GM18909 (cell line): ENCODE data around the gene ARHGAP19.

Source experiments
- ATAC-seq: cut with Tn5 transposase; IDR thresholded peaks from one replicate; pipeline ENCODE4 v1.9.1; 2021; ENCODE audit warnings: mild to moderate bottlenecking; ENCODE audit not compliant: unreplicated experiment, poor library complexity

Gene ARHGAP19

DNA sequence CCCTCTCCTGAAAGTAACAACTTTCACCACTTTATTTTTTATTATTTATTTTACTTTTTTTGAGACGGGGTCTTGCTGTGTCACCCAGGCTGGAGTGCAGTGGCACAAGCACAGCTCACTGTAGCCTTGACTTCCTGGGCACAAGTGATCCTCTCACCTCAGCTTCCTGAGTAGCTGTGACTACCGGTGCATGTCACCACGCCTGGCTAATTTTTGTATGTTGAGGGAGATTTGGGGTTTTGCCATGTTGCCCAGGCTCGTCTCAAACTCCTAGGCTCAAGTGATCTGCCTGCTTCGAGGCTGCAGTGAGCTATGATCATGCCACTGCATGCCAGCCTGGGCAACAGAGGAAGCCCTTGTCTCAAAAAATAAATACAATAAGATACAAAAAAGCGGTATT lies 91.8 kb downstream of the ARHGAP19 start:
- ATAC-seq, result peak; percentile 57

DNA sequence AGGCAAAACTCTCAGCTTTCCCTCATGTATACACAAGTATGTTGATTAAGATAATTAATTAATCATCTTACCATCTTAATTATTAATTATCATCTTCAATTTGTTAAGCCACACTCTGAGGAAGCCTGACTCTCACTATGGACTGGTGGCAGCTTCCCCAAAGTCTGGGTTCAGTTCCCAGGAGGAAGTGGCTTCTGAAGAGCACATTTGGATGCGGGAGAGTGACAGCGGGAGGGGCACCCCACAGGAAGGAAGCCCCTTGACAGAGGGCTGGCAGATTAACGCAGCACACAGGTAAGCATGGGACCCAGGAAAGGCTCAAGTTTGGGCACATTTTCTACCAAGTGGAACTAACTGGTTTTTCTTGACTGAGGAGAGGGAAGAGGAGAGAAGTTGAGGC lies 93.3 kb downstream of the ARHGAP19 start:
- no peak for ATAC-seq

DNA sequence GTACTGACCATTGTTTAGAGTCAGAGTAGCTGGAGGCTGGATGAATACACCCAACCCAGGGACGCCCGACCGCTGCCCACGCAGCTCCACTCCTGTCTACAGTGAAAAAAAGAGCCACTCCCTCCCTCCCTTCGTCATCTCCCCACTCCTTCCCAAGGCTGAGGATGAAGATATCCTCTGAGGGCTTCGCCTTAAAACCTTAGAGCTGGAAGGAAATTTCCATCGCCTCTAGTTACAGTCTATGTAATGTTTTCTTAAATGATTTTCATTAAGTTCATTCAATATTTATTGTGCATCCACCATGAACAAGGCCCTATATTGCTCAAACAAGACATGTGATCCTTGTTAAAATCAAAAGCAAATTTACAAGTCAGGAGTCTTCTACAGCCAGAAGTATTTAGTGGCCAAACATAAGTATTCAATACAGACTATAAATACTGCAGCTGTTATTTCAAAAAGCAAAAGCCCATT lies 95.4 kb downstream of the ARHGAP19 start:
- ATAC-seq, result no peak

DNA sequence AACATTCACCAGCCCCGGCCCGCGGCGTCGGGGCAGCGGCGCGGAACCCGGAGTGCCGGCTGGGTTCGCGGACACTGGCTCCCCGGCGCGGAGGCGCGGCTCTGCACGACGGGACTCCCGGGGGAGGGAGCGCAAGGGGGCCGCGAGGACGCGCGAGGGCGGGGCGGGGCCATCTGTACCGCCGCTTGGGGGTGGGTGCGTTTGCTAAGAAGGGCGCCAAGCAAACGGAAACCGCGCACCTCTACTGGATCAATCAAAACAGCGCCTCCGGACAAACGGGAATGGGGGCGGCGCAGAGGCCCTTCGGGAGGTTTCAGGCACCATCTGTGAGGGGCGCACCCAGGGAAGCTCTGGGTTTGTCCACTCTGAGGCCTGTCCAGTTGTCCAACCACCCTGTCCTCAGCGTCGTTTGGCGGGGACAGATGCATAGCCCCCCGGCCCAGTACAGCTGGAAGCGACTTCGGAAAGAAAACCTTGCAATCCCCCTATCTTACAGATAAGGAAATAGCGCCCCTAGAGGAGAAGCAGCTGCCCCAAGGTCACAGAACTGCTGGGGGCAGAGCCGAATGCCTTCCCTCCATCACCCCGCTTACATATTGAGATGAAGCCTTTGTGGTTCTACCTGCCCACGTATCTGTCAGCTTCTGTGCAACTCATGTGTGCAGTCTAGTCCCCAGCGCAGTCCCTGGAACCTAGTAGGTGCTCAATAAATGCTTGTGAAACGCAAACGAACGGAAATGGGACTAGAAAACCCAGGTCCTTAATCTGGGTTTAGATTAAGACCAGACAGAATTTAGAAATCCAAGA lies 96.0 kb downstream of the ARHGAP19 start:
- peak; percentile 59 for ATAC-seq

DNA sequence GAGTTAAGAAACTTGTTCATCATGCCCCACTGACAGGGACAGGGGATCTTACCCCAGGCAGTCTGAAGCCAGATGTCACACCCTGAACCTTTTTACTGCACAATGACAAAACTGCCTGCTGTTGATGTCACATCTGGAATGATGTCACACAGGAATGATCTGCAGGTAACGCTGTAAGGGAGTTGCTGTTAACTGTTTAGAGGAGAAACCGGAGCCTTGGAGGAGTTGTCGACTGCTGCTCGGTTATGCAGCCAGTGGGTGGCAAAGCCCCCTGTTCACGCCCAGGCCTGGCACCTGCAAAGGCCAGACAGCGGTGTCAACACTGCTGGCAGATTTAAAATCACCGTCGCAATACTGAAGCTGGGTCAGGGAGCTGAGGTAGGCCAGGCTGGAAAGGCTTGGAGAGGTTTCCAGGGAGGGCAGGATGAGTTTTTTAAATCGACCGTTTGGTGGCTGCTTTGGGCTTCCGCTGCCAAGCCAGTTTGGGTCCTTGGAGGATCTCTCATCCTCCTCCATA lies 96.7 kb downstream of the ARHGAP19 start:
- no peak for ATAC-seq

DNA sequence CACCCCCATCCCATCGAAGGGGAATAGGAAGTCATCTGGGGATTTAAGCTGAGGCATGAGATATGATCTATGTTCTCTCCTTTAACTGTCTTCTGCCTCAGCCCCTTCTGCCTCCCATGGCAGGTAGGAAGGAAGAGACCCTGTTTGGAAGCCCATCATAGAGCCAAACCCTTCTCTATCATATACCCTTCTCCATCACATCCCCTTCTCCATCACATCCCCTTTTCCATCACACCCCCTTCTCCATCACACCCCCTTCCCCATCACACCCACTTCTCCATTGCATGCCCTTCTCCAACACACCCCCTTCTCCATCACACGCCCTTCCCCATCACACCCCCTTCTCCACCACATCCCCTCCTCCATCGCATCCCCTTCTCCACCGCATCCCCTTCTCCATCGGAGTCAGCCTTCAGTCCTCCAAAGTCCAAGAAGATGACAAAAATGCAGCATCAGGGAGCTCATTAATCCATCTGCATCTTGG lies 99.4 kb downstream of the ARHGAP19 start:
- no peak for ATAC-seq

DNA sequence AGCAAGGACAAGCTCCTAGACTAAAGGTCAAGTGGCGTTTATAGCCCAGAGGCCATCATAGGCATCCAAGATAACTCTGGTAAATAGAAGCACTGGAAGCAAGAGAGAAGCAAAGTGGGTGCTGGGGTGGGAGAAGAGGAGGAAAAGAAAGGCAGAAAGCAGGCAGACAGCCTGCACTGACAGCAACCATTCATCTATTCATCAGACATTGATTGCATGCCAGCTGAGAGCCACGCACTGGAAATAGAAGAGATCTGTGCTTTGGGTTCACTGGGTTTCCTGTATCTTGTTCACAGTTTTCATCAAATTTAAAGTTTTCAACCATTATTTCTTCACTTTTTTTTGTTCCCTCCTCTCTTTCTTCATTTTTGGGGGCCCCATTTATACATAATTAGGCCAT lies 102.0 kb downstream of the ARHGAP19 start:
- no peak for ATAC-seq

DNA sequence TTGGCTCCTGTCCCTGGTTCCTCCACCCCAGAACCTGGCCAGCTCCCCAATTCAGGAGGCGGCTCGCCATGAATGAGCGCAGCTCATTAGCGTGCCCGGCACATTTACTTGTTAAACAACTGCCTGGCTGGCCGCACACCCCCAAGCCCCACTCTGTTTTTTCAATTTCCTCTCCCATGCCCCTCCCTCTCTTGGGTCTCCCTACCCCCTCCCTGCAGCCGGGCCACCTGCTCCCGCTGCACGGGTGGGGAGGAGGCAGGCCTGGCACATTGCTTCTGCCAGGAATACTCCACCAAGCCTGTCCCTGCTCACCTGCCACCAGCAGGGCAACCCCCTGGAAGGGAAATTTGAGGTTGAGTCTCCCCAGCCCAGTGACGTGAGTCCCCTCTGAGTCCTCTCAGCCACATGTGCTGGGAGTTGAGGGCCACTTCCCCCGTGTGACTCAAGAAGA lies 104.2 kb downstream of the ARHGAP19 start:
- ATAC-seq, result no peak

DNA sequence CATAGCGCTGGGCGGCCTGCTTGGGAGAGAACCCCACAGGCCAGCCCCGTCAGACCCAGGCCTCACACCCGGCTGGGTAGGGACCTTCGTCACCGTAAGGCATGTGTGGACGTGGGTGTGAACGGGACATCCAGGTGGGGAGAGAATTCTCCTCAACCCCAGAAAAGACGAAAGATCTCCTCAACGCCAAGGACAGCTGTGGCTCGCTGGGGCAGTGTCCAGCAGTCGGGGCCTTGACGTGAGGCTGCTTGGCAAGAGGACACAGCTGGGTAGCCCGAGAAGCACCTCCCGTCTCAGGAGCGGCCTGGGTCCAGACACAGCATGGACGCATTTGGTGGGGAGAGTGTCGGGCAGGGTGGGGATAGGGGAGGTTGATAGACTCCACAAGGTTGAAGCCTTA lies 105.5 kb downstream of the ARHGAP19 start:
- ATAC-seq, result no peak

DNA sequence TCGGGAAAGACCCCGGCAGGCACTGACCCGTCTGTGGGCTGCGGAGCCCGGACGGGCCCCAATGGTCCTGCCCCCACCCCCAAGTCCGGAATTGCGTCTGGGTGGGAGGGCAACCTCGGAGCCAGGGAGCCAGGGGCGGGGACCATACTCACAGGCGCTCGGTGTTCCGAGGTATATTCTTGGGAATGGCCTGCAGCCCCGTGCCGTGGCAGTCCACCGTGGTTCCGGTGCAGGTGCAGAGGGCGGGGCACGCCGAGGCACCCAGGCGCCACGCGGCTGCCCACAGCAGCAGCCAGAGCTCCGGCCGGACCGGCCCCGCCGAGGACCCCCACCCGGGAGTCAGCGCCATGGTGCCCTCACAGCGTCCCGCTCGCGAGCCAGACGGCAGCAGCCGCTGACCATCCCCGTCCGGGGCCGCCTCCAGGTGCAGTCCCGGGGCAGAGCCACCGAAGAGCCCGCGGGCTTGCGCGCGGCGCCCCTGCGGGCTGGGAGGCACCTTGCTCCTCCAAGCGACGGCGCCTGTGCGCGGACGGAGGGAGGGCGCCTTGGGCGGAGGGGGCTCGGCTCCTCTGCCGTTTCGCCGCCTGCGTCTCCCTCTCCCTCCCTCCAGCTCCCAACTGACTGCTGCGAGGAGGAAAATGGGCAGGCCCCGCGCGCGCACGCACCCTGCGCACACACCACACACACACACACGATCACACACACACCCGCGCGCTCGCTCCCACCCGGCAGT lies 106.9 kb downstream of the ARHGAP19 start, which contains the start of gene SLIT1:
TSS of gene SLIT1 (minus strand) at position 634 of the 733 bp plus-strand sequence. CDS start at position 349, 285 bp downstream.
- no peak for ATAC-seq

DNA sequence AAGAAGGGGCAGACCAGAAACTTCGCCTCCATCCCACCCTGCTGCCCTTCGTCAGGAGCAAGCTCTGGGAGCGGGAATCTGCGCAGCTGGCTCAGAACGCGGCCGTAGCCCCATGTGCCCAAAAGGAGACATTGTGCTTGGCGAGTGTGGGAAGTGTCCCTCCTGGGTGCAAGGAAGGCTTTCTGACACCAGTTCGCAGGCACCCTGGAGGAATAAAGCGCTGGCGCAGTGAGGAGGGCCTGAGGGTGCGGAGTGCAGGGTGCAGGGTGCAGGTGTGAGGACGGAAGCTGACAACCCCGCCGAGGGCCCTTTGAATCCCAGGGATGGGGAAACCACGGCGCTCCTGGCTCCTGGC lies 107.5 kb downstream of the ARHGAP19 start:
- ATAC-seq, result no peak

DNA sequence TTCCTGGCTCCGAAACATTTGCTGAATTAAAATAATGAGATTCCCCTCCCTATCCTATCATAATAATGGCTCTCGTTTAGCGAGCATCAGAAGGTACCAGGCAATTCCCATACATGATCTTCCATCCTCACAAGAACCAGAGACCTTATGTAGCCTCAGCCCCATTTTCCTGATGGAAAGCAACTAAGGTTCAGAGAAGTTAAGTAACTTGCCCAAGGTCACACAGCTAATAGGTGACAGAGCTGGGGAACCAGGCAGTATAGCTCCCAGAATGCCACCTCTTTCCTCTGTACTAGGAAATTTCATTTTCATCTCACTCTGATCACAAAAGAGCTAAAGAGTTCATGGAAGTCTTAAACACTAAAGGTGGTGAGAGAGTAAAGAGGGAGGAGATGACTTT lies 109.1 kb downstream of the ARHGAP19 start:
- no peak for ATAC-seq

DNA sequence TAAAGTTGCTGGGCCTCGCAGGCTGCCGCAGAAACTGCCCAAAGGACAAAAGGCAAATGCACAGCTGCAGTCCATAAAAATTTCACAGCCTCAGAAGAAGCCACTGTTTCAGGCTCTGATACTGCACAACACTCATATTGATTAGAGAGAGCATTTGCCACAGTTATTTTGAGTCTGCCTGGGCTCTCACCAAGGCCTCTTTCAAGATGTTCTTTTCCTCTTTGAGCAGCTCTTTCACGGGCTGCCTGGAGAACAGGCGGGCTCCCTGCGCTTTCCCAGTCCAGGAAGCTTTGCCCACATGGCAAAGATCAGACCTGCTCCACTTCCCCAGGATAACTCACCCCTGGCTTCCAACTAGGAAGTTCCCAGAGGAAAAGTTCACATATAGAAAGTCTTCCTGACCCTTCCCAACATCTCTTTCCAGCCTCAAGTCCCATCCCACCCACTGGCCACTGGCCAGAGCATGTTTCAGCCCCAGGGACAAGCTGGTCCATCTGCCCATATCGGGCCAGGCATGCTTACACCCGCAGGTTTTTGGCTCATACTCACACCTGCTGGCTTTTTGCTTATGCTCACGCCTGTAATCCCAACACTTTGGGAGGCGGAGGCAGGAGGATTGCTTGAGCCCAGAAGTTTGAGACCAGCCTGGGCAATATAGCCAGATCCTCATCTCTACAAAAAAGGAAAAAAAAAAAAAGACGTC lies 110.0 kb downstream of the ARHGAP19 start:
- ATAC-seq, result no peak

DNA sequence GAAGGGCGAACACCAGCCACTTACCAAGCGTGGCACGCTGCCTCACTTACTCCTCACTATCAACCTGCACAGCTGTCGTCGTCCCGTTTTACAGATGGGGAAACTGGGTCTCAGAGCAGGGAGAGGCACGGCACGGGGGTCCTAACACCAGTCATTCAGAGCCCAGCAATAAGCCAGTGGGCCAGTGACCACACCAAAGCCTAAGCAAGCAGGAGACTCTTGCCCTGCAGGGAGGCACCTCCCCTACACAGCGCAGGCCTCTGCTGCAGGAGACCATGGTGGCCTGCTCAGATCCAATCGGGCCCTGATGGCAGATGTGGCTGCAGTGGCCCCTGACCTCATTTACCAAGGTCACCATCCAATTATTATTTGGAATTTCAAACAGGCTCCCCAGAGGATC lies 111.5 kb downstream of the ARHGAP19 start:
- no peak for ATAC-seq

DNA sequence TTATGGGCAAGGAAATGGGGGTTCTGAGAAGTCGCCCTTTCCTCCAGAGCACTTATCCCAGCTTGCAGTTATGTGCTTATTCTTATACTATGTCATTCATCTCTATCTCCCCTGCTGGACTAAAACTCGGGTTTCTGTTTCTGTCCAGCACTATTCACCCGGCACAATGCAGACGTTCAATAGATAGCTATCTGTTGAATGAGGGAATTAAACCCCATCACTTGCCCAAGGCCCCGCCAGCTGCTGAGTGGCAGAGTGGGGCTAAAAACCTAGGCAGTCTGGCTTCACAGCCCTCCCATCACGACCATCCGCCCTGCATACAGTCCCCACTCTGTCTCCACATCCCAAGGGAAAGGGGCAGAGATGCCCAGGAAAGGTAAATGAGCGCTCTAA lies 112.1 kb downstream of the ARHGAP19 start:
- ATAC-seq, result no peak

DNA sequence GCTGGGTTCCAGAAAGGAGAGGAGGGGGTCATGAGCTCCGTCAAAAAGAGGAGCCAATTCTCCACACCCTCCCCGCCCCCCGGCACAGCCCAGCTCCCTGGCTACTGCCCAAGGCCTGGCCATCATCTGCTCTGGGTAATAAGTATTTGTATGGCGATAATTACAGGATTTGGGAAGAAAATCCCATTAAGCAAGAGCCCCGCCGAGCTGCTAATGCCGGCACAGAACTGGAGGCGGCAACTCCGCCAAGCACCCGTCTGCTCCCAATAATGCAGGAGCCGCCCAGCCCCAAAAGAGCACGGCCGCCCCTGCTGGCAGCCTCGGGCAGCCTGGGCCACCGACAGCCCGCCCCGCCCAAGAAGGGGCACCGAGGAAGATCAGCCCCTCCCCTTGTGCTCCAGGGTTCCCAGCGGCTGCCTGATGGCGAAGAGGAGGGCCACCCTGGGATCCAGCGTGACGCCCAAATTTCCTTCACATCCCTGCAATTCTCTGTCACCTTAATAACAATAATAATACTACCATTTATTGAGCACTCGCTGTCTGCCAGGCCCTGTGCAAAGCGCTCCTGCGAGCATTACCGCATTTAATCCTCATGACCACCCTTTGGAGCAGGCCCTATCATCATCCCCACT lies 112.6 kb downstream of the ARHGAP19 start:
- no peak for ATAC-seq

DNA sequence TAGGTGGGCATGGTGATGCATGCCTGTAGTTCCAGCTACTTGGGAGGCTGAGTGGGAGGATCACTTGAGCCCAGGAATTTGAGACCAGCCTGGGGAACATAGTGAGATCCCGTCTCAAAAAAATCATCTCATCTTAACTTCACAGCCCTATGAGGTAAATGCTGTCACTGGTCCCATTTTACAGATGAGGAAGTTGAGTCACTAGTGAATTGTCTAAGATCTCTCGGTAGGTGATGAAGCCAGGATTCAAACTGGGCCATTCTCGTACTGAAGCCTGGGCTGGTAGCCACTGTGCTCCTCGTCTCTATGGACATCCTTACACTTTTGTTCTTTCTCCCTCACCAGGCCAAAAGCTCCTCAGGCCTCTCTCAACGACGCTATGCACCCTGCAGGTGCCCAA lies 113.1 kb downstream of the ARHGAP19 start:
- no peak for ATAC-seq

DNA sequence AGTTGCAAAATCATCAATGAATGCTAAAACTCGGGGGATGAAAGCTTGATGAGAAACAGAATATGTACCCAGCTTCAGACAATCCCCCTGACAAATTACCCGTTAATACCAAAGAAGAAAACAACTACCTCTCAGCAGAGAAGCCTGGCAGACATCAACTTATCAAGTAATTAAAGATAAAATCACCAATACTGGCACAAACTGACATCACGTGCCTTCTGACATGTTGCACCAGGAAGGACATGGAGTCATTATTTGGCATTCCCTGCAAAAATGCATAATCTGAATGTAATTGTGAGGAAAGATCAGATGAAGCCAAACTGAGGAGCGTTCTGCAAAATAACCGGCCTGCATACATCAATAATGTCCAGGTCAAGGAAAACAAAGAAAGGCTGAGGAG lies 114.4 kb downstream of the ARHGAP19 start:
- ATAC-seq, result no peak

DNA sequence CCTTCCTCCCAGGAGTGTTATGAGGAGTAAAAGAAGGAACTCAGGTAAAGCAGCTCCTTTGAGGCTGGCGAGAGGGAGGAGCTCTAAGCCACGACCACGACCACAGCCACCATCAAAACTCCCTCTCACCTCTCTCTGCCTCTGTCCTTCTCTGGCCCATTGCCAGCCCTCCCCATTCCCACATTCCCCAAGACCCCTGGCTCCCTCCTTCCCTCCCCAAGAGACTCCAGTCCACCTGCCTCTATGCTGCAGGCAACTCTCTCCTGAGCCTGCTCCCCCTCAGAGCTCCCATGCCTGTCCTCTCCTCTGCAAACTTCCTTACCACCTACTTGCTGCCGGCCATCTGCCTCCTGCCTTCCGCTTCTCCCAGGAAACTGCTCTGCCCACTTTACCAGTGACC lies 116.2 kb downstream of the ARHGAP19 start:
- no peak for ATAC-seq

DNA sequence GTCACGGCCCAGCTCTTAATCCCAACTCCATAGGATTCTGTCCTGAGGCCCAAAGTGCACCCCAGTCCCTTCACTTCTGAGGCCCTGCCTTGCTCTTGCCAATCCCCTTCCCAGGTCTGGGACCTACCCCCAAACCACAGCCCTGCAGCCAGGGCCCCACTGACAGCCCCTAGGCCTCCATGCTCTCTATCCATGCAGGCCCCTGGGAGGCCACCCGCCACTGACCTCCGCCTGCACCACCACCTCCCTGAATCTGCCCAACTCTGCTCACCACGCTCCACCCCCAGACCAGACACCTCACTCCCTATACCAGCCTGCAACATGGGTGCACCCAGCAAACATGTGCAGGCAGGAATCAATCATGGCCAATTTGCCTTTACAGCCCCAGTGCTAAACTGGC lies 116.9 kb downstream of the ARHGAP19 start:
- ATAC-seq, result no peak
